Fibroblast of skin of back (primary cell): ENCODE data around the gene CFAP43.

Source experiments
- DNase-seq: peaks from one replicate; pipeline ENCODE4 v3.0.0-alpha.2; 2013

Gene CFAP43

DNA sequence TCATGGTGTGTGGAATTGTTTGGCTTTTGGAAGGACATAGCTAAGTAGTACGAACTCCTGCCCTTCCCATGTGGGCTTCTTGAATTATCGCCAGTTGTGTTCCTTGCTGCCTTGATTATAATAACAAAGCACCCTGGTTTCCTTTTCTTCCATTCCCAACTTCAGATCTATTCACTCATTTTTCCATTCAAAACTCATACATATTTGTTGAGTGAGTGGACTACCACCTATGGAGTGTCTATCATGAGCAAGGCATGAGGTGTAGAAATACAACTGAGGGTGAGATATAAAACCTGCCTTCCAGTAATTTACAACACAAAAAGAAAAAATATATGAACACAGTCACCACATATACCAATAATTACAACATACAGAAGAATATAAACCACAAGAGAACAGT, 141.6 kb downstream of the CFAP43 start:
- DNase-seq, result peak; percentile 27

- no peak for DNase-seq
Measured at GRCh38 chr10:104089621-104090020, 142.5 kb downstream of the CFAP43 start.

DNA sequence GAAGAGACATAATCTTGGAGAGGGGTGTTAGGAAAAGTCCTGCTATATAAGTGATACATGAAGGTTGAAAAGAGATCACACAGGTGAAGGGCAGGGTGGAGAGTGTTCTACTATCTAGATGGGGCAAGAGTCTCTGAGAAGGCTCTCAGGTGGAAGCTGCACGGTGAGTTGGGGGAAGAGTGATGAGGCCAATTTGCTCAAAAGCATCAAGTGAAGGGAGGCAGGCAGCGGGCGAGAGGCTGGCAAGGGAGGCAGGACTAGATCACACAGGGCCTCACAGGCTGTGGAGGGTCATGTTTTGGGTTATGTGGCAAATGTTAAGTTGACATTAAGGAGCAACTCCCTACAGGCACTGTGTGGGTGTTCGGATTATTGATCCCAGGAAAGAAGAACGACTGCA, 143.9 kb downstream of the CFAP43 start:
- no peak for DNase-seq

GRCh38 chr10:104085801-104086400, 146.3 kb downstream of the CFAP43 start, which contains the start of gene COL17A1:
TSS of gene COL17A1 (minus strand) at chr10:104085880. CDS start at chr10:104080673, 5,207 bp downstream.
- DNase-seq, result no peak

DNA sequence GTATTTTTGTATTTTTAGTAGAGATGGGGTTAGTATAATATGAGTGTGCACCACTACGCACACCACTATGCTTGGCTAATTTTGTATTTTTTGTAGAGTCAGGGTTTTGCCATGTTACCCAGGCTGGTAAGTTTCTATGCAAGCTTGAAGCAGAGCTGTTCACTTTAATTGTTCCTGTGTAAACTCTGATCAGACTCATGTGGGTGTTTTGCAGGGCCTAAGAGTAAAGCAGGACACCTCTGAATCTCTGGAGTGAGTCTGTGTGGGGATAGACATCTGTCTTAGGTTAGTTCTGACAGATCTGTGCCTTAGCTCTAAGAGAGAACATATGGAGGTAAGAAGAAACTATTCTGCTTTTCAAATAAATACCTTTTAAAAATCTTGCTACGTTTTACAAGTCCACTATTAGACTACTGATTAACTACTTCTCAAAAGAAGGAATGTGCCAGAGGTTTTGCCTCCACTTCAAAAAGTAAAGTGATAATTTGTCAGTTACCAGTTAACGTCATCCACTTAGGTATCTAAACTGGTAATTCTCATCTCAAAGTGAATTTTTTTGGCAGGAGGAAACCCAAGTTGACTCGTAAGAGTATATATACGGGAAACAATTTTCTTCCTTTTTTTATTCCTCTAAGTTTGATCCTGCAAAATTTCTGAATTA, 147.6 kb downstream of the CFAP43 start:
- no peak for DNase-seq

- DNase-seq, result no peak
Measured at GRCh38 chr10:104081998-104082397, 150.2 kb downstream of the CFAP43 start.

DNA sequence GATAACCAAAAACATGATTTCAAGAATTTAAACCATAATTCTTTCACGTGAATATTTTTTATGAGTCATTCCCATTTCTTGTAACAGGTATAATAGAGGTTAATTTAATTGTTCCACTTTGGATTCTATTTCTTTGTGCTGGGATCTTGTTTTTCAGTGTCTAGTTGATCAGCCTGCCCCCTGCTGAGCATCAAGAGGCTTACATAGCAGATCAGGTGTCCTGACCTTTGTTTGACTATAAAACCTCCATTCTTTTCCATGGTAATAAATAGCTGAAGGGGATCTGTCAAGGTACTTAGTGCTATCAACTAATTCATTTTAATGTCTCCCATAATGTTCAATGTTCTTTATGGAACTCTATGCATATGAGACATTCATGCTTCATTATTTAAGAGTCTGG, 151.4 kb downstream of the CFAP43 start:
- no peak for DNase-seq
